Endothelial cell (in vitro differentiated cells): Measurements from ENCODE around the gene FGR. TPM values are rescaled to one million over a fixed set of nuclear protein-coding genes. Genes with fewer than 3 reads are reported as not detected.

Source experiments
- DNase-seq: peaks from one replicate; pipeline ENCODE4 v3.0.0; 2021; ENCODE audit warnings: low spot score
- H3K27ac Mint-ChIP-seq: one replicate; pipeline ENCODE4 v1.8.0; 2021; ENCODE audit warnings: mixed read lengths, inconsistent platforms; ENCODE audit not compliant: unreplicated experiment
- H3K27me3 Mint-ChIP-seq: one replicate; pipeline ENCODE4 v1.8.0; 2021; ENCODE audit warnings: mild to moderate bottlenecking, moderate library complexity, mixed read lengths, inconsistent platforms; ENCODE audit not compliant: unreplicated experiment
- H3K36me3 Mint-ChIP-seq: one replicate; pipeline ENCODE4 v1.8.0; 2021; ENCODE audit warnings: mild to moderate bottlenecking, low read depth, mixed read lengths, inconsistent platforms; ENCODE audit not compliant: unreplicated experiment
- H3K4me1 Mint-ChIP-seq: one replicate; pipeline ENCODE4 v1.8.0; 2021; ENCODE audit warnings: mild to moderate bottlenecking, mixed read lengths, inconsistent platforms; ENCODE audit not compliant: unreplicated experiment
- H3K4me3 Mint-ChIP-seq: one replicate; pipeline ENCODE4 v1.8.0; 2021; ENCODE audit warnings: mild to moderate bottlenecking, mixed read lengths, inconsistent platforms; ENCODE audit not compliant: unreplicated experiment
- H3K9me3 Mint-ChIP-seq: one replicate; pipeline ENCODE4 v1.8.0; 2021; ENCODE audit warnings: mixed read lengths, inconsistent platforms; ENCODE audit not compliant: unreplicated experiment
- total RNA-seq: library from RNA; stranded (reverse); fragmentation: NEBNext Ultra II Directional; extraction: Animal tissue kit (Norgen Biotek cat#: 25700); gene quantifications from one replicate; pipeline ENCODE4 v1.2.1, GENCODE V29; 2021; ENCODE audit not compliant: unreplicated experiment
- TF ChIP-seq, protein P1 (sequence below): fragments of 200-600 bp; sonication (generic); IDR thresholded peaks from one replicate; pipeline ENCODE4 v1.5.0; 2021; ENCODE audit warnings: antibody characterized with exemption; ENCODE audit not compliant: unreplicated experiment

FGR gene
- total RNA-seq, 1 donor from 2014 or later: 0.46 TPM

DNA sequence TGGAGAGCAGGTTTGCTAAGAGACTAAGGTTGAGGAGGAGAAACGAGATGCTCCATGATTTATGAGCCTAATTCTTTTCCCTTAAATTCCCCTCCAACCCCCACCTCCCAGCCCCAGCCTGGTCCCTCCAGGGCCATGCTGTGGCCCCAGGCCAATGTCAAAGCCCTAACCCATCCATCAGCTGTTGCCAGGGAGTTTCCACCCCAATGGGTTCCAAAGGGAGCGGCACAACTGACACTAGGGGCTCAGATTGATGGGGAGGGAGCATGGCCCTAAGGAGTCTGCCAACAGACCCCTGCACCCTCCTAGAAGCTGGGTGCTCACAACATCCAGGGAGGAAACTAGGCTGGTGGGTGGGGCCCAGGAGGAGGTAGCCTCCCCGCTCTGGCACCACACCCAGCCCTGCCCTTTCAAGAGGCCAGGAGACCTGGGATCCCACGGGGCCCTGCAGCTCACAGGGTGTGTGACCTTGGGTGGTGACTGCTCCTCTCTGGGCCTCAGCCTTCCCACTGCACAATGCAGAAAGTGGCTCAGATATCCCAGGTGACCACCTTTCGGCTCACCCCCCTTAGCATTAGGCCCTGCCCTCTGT is 44.0 kb downstream of the FGR start:
- H3K27me3 Mint-ChIP-seq: no peaks in the 10 kb centered on the region
- no peaks in the 10 kb centered on the region for H3K36me3 Mint-ChIP-seq
- H3K9me3 Mint-ChIP-seq: no peaks in the 10 kb centered on the region
- H3K4me3 Mint-ChIP-seq: no peak overlapping the region
- no peak overlapping the region for H3K27ac Mint-ChIP-seq
- TF ChIP-seq, protein P1, sequence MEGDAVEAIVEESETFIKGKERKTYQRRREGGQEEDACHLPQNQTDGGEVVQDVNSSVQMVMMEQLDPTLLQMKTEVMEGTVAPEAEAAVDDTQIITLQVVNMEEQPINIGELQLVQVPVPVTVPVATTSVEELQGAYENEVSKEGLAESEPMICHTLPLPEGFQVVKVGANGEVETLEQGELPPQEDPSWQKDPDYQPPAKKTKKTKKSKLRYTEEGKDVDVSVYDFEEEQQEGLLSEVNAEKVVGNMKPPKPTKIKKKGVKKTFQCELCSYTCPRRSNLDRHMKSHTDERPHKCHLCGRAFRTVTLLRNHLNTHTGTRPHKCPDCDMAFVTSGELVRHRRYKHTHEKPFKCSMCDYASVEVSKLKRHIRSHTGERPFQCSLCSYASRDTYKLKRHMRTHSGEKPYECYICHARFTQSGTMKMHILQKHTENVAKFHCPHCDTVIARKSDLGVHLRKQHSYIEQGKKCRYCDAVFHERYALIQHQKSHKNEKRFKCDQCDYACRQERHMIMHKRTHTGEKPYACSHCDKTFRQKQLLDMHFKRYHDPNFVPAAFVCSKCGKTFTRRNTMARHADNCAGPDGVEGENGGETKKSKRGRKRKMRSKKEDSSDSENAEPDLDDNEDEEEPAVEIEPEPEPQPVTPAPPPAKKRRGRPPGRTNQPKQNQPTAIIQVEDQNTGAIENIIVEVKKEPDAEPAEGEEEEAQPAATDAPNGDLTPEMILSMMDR: no peak
- DNase-seq: no peak
- peaks cover 4% of the 10 kb centered on the region for H3K4me1 Mint-ChIP-seq

DNA sequence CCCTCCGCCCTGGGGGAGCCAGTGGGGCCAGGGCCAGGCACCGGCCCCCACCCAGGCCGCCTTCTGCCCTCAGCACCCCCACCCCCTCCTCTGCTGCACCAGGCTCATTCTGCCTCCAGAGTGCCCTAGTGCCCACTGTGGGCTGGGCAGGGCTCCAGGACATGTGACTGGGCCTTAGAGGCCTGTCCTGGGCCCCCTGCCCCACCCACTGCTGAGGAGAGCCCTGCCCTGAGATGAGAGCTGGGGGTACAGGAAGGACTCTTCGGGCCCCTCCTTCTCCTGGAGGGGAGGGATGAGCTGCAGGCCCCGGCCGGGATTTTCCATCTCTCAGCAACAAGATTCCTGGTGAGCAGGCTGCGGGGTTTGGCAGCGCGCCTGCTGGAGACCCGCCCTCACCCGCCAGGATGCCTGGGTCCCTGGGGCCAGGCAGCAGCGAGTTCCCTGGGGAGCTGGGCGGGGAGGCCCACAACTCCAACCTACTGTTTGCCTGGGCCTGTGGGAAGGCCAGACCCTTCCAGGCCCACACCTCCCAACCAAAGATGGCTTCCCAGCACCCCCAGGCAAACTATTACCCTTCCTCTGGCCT is 45.1 kb downstream of the FGR start:
- TF ChIP-seq, protein P1: no peak
- no peak overlapping the region for H3K4me3 Mint-ChIP-seq
- no peaks in the 10 kb centered on the region for H3K9me3 Mint-ChIP-seq
- H3K27ac Mint-ChIP-seq: no peak overlapping the region
- DNase-seq: no peak
- no peaks in the 10 kb centered on the region for H3K27me3 Mint-ChIP-seq
- H3K36me3 Mint-ChIP-seq: no peaks in the 10 kb centered on the region
- peaks cover 4% of the 10 kb centered on the region for H3K4me1 Mint-ChIP-seq

- TF ChIP-seq, protein P1: no peak
- no peaks in the 10 kb centered on the region for H3K9me3 Mint-ChIP-seq
- no peak overlapping the region for H3K27ac Mint-ChIP-seq
- no peaks in the 10 kb centered on the region for H3K36me3 Mint-ChIP-seq
- H3K27me3 Mint-ChIP-seq: no peaks in the 10 kb centered on the region
- H3K4me1 Mint-ChIP-seq: peaks cover 4% of the 10 kb centered on the region
- no peak overlapping the region for H3K4me3 Mint-ChIP-seq
- DNase-seq: no peak
Measured at GRCh38 chr1:27589441-27589840, 45.5 kb downstream of the FGR start.

GRCh38 chr1:27588256-27589232 is 46.4 kb downstream of the FGR start:
- no peak for DNase-seq
- H3K27ac Mint-ChIP-seq: no peak overlapping the region
- no peaks in the 10 kb centered on the region for H3K4me1 Mint-ChIP-seq

More at GRCh38 chr1:27588256-27589232, 46.4 kb downstream of the FGR start:
- TF ChIP-seq, protein P1: no peak
- no peak overlapping the region for H3K4me3 Mint-ChIP-seq
- no peaks in the 10 kb centered on the region for H3K27me3 Mint-ChIP-seq
- no peaks in the 10 kb centered on the region for H3K36me3 Mint-ChIP-seq
- H3K9me3 Mint-ChIP-seq: no peaks in the 10 kb centered on the region
